ENCODE results near the gene ZBTB25.

GRCh38 chr14:64454671-64455070, 49.0 kb downstream of the ZBTB25 start:
- TF ChIP-seq EZH2phosphoT487 (IDR thresholded peaks at IDR 0.05; ENCODE audit: insufficient read depth, low read depth) (no peak), EZH2 (IDR thresholded peaks at IDR 0.05; ENCODE audit: insufficient read depth, poor library complexity, severe bottlenecking) (no peak)
